Measurements from ENCODE around the gene F7.

- TF ChIP-seq REST (IDR thresholded peaks at IDR 0.05; ENCODE audit: low read depth) (no peak), MAX (IDR thresholded peaks at IDR 0.05) (no peak), ZBTB7A (IDR thresholded peaks at IDR 0.05; ENCODE audit: low read depth) (no peak), TCF12 (IDR thresholded peaks at IDR 0.05; ENCODE audit: low read depth) (no peak), FOXM1 (IDR thresholded peaks at IDR 0.05; ENCODE audit: borderline replicate concordance, low read depth) (no peak), TAF1 (IDR thresholded peaks at IDR 0.05; ENCODE audit: low read depth) (no peak), RAD21 (IDR thresholded peaks at IDR 0.05; ENCODE audit: low read depth) (no peak), EGR1 (IDR thresholded peaks at IDR 0.05) (no peak), EP300 (IDR thresholded peaks at IDR 0.05; ENCODE audit: borderline replicate concordance) (no peak), CEBPB (IDR thresholded peaks at IDR 0.05) (no peak), YY1 (IDR thresholded peaks at IDR 0.05; ENCODE audit: low read depth) (no peak), CREB1 (IDR thresholded peaks at IDR 0.05; ENCODE audit: low read depth) (no peak)
Observed at GRCh38 chr13:113124211-113124970, 18.8 kb downstream of the F7 start.

Data from Ishikawa (cell line).